Measurements from ENCODE around the gene MRPS35. TPM values are rescaled to one million over a fixed set of nuclear protein-coding genes. Genes with fewer than 3 reads are reported as not detected.

The MRPS35 gene
- total and polyA plus RNA-seq, 2 experiments from 2014 or later = 67.4 to 88.1 TPM

DNA sequence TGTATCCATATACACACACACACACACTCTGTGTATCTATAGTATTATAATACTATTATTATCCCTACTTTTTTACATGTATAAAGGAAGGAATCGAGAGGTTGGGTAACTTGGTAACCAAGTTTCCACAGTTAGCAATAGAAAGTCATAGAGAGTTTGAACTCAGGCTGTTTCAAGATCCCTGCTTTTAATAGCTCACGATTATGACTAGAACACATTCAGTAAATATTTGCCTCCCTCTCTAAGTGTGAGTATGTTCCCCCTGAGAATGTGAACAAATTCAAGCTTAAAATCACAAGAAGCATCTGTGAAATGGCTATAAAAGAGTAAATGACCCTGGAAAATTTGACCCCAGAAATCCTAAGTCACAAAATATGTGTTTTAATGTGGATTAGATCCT is 25.4 kb upstream of the MRPS35 start:
- H4K20me1 ChIP-seq (ENCODE audit: insufficient read depth, poor library complexity, severe bottlenecking) = no peaks in the 10 kb centered on the region
- no peaks in the 10 kb centered on the region for H3K9me2 ChIP-seq (replicated peaks; ENCODE audit: insufficient read depth)
- H3K4me1 ChIP-seq (ENCODE audit: insufficient read depth) = peaks cover 6% of the 10 kb centered on the region
- H3K27ac ChIP-seq = no peak overlapping the region
- no peaks in the 10 kb centered on the region for H3K79me2 ChIP-seq
- no peaks in the 10 kb centered on the region for H3K9me3 ChIP-seq (ENCODE audit: low read depth)
- no peak overlapping the region for H3K4me3 ChIP-seq
- DNase-seq (ENCODE audit: low spot score) = no peak
- H2AFZ ChIP-seq = no peak overlapping the region
- TF ChIP-seq CTCF (IDR thresholded peaks at IDR 0.05; ENCODE audit: poor library complexity) (no peak), EZH2 (IDR thresholded peaks at IDR 0.05; ENCODE audit: borderline replicate concordance) (no peak), EZH2phosphoT487 (IDR thresholded peaks at IDR 0.05; ENCODE audit: low read depth, severe bottlenecking, unreplicated experiment) (no peak)
- H3K4me2 ChIP-seq = no peak overlapping the region
- no peaks in the 10 kb centered on the region for H3K27me3 ChIP-seq
- 77% methylated on average over 2 of the region's 2 CpGs for WGBS (ENCODE audit: low lambda C conversion rate, missing lambda C conversion rate)
- H3K36me3 ChIP-seq (replicated peaks; ENCODE audit: insufficient read depth, low read depth) = peaks cover 2% of the 10 kb centered on the region

DNA sequence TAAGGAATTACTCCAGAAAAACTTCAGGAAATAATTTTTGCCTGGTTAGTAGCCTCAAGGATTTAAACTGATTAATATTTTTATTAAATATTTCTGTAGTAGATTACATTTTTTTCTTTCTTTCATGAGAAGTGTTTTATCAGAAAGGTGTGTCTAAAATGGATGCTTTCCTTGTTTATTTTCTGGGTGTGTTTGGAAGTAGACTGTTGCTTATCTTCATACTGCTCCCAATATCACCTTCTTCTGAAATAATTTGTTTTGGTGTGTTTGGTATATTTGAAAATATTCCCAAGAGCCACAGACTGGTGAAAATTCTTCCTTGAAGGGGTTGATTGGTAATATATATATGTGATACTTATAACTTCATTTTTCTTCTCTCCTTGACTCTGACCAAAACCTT is 24.5 kb upstream of the MRPS35 start:
- H3K9me3 ChIP-seq (ENCODE audit: low read depth) = no peaks in the 10 kb centered on the region
- H3K9me2 ChIP-seq (replicated peaks; ENCODE audit: insufficient read depth) = no peaks in the 10 kb centered on the region
- H3K4me3 ChIP-seq = no peak overlapping the region
- no peak for TF ChIP-seq EZH2phosphoT487 (IDR thresholded peaks at IDR 0.05; ENCODE audit: low read depth, severe bottlenecking, unreplicated experiment)
- TF ChIP-seq CTCF (IDR thresholded peaks at IDR 0.05; ENCODE audit: poor library complexity) = no peak
- no peak for TF ChIP-seq EZH2 (IDR thresholded peaks at IDR 0.05; ENCODE audit: borderline replicate concordance)
- no peak overlapping the region for H2AFZ ChIP-seq
- no peaks in the 10 kb centered on the region for H3K27me3 ChIP-seq
- H3K4me1 ChIP-seq (ENCODE audit: insufficient read depth) = peaks cover 6% of the 10 kb centered on the region
- H3K36me3 ChIP-seq (replicated peaks; ENCODE audit: insufficient read depth, low read depth) = peaks cover 2% of the 10 kb centered on the region
- H3K4me2 ChIP-seq = no peak overlapping the region
- H3K27ac ChIP-seq = no peak overlapping the region
- H4K20me1 ChIP-seq (ENCODE audit: insufficient read depth, poor library complexity, severe bottlenecking) = no peaks in the 10 kb centered on the region
- DNase-seq (ENCODE audit: low spot score) = no peak
- H3K79me2 ChIP-seq = no peaks in the 10 kb centered on the region

DNA sequence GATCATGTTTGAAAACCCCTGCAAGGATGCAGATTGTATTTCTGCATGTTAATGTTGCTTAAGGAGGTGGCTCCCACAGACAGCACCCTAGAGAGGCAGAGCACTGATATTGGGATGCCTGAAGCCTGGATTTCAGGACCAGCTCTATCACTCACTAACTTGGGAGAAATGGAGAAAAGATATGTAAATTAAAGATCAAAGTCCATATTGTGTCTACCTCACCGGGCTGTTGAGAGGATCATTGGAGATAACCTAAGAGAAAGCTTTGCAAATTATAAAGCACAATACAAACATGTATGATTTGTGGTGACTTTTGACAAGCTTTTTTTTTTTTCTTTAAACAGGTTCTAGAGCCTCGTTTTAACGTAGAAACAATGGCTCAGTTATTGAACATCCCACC is 22.0 kb upstream of the MRPS35 start:
- H3K4me2 ChIP-seq = no peak overlapping the region
- no peaks in the 10 kb centered on the region for H3K9me2 ChIP-seq (replicated peaks; ENCODE audit: insufficient read depth)
- H3K4me3 ChIP-seq = no peak overlapping the region
- no peak for TF ChIP-seq CTCF (IDR thresholded peaks at IDR 0.05; ENCODE audit: poor library complexity)
- TF ChIP-seq EZH2 (IDR thresholded peaks at IDR 0.05; ENCODE audit: borderline replicate concordance) = no peak
- no peak for TF ChIP-seq EZH2phosphoT487 (IDR thresholded peaks at IDR 0.05; ENCODE audit: low read depth, severe bottlenecking, unreplicated experiment)
- no peak overlapping the region for H2AFZ ChIP-seq
- no peak overlapping the region for H3K27ac ChIP-seq
- H3K36me3 ChIP-seq (replicated peaks; ENCODE audit: insufficient read depth, low read depth) = no peaks in the 10 kb centered on the region
- H3K79me2 ChIP-seq = no peaks in the 10 kb centered on the region
- no peaks in the 10 kb centered on the region for H4K20me1 ChIP-seq (ENCODE audit: insufficient read depth, poor library complexity, severe bottlenecking)
- no peaks in the 10 kb centered on the region for H3K27me3 ChIP-seq
- no peak for DNase-seq (ENCODE audit: low spot score)
- H3K4me1 ChIP-seq (ENCODE audit: insufficient read depth) = peaks cover 6% of the 10 kb centered on the region
- no peaks in the 10 kb centered on the region for H3K9me3 ChIP-seq (ENCODE audit: low read depth)
- 76% methylated on average over 3 of the region's 3 CpGs for WGBS (ENCODE audit: low lambda C conversion rate, missing lambda C conversion rate)

Data from hepatocyte (in vitro differentiated cells).